K562 (cell line): ENCODE measurements around the gene CBLC. TPM values are rescaled to one million over a fixed set of nuclear protein-coding genes. Genes with fewer than 3 reads are reported as not detected.
A peak's percentile ranks its signal among the peaks of the same experiment; 100 is the strongest.

Experiments used
- ATAC-seq: fragments of 200-7000 bp; cut with Tn5 transposase; 3 replicates; pipeline ENCODE4 v1.9.1; 2020; ENCODE audit warnings: moderate library complexity
- BruUV-seq: library from RNA; stranded (reverse); fragments of 400-500 nt; replicated peaks from 2 replicates; lab custom pipeline; 2021; lab: Mats Ljungman, UMichigan
- CTCF ChIA-PET: fragments of 300-600 bp; formaldehyde crosslinking; extraction: SDS; loops from one replicate; lab custom pipeline; 2021; ENCODE audit warnings: low intra/inter-chr PET ratio; lab: Yijun Ruan, JAX
- POLR2A ChIA-PET: fragments of 300-600, 350-650 bp; sonication (Branson Sonifier 250); formaldehyde crosslinking; extraction: SDS; loops from one replicate; lab custom pipeline; 2021; ENCODE audit warnings: antibody characterized with exemption, inconsistent platforms; lab: Yijun Ruan, JAX
- DNase-seq, 4 experiments: peaks; one replicate each; pipeline versions ENCODE4 v3.0.0 to v3.0.0-alpha.2; 2011 to 2018; ENCODE audit warnings: low spot score in 3 of 4, mixed read lengths in 3 of 4; ENCODE audit errors: extremely low read depth in 1 of 4
- FAIRE-seq: peaks from 2 replicates; lab custom pipeline; 2011; peaks lifted over from hg19 to GRCh38; lab: Jason Lieb, UNC
- H2AFZ ChIP-seq: 2 replicates; pipeline ENCODE4 v1.6.0; 2011; ENCODE audit warnings: low read depth, low read length, control low read depth, inconsistent platforms
- H3K27ac ChIP-seq: fragments of 200-600 bp; 3 replicates; pipeline ENCODE4 v1.8.0; 2011; ENCODE audit warnings: low read depth, mild to moderate bottlenecking, control low read depth, inconsistent platforms, low read length, moderate library complexity, mixed read lengths; ENCODE audit errors: extremely low read depth
- H3K27me3 ChIP-seq, 2 experiments: fragments of 300-600 bp in 1 of 2; 2 replicates in 1 of 2; 3 replicates in 1 of 2; pipeline versions ENCODE4 v1.6.0 to v1.8.0; 2011; ENCODE audit warnings: inconsistent platforms in 2 of 2, low read length in 2 of 2, mild to moderate bottlenecking in 1 of 2, mixed read lengths in 1 of 2, moderate library complexity in 1 of 2; ENCODE audit not compliant: control insufficient read depth in 2 of 2, insufficient read depth in 2 of 2
- H3K36me3 ChIP-seq: fragments of 300-600 bp; 3 replicates; pipeline ENCODE4 v1.8.0; 2011; ENCODE audit warnings: mild to moderate bottlenecking, low read length, inconsistent platforms; ENCODE audit not compliant: control insufficient read depth, insufficient read depth
- H3K4me1 ChIP-seq, 2 experiments: fragments of 200-600 bp in 1 of 2; replicated peaks in 1 of 2; 2 replicates in 1 of 2; 3 replicates in 1 of 2; pipeline versions ENCODE4 v1.5.1 to v1.8.0; 2011; ENCODE audit warnings: inconsistent platforms in 2 of 2, low read length in 2 of 2, mild to moderate bottlenecking in 1 of 2, mixed read lengths in 1 of 2, moderate library complexity in 1 of 2; ENCODE audit not compliant: control insufficient read depth in 2 of 2, insufficient read depth in 2 of 2
- H3K4me2 ChIP-seq: 2 replicates; pipeline ENCODE4 v1.6.1; 2011; ENCODE audit warnings: low read length, control low read depth, inconsistent platforms, mixed read lengths; ENCODE audit not compliant: insufficient read depth
- H3K4me3 ChIP-seq: fragments of 200-600 bp; sonication (generic), shearing (Covaris generic); 2 replicates; pipeline ENCODE4 v1.5.1; 2016; ENCODE audit warnings: control low read depth, inconsistent platforms
- H3K79me2 ChIP-seq: fragments of 200-600 bp; 3 replicates; pipeline ENCODE4 v1.8.0; 2011; ENCODE audit warnings: low read length, inconsistent platforms; ENCODE audit not compliant: control insufficient read depth, insufficient read depth
- H3K9ac ChIP-seq, 2 experiments: 2 replicates each; pipeline versions ENCODE4 v1.6.0 to v1.6.1; 2011; ENCODE audit warnings: low read depth in 2 of 2, low read length in 2 of 2, control low read depth in 1 of 2, inconsistent platforms in 1 of 2, mild to moderate bottlenecking in 1 of 2, mixed read lengths in 1 of 2; ENCODE audit not compliant: insufficient read depth in 1 of 2
- H3K9me1 ChIP-seq: one replicate; pipeline ENCODE4 v1.6.0; 2011; ENCODE audit warnings: inconsistent platforms, mild to moderate bottlenecking, low read length, moderate library complexity; ENCODE audit not compliant: control insufficient read depth, insufficient read depth
- H3K9me3 ChIP-seq: replicated peaks from 2 replicates; pipeline ENCODE4 v1.5.1; 2011; ENCODE audit warnings: low read depth, low read length, inconsistent platforms; ENCODE audit not compliant: control insufficient read depth, insufficient read depth
- H4K20me1 ChIP-seq: replicated peaks from 2 replicates; pipeline ENCODE4 v1.6.1; 2011; ENCODE audit warnings: low read length, inconsistent platforms, mixed read lengths; ENCODE audit not compliant: control insufficient read depth, insufficient read depth
- BACH1 ChIP-seq: fragments of 200-800 bp; sonication (Bioruptor generic); IDR thresholded peaks from 2 replicates; pipeline ENCODE4 v1.6.1; 2016; ENCODE audit warnings: missing genetic modification characterization, missing compliant biosample characterization
- EZH2 ChIP-seq: IDR thresholded peaks from 2 replicates; pipeline ENCODE4 v1.6.1; 2012; ENCODE audit warnings: low read depth, mild to moderate bottlenecking, inconsistent platforms, low read length, borderline replicate concordance
- HNRNPLL ChIP-seq: fragments of 200-400 bp; formaldehyde crosslinking; IDR thresholded peaks from 2 replicates; pipeline ENCODE4 v1.6.1; 2017; ENCODE audit warnings: low read length, low read depth, mild to moderate bottlenecking; ENCODE audit not compliant: poor library complexity, severe bottlenecking
- KAT2B ChIP-seq: IDR thresholded peaks from one replicate; pipeline ENCODE4 v1.6.1; 2012; ENCODE audit warnings: low read depth, mild to moderate bottlenecking, control low read depth, inconsistent platforms, low read length, moderate library complexity
- KDM1A ChIP-seq, 2 experiments: fragments of 450-650 bp; IDR thresholded peaks; 2 replicates each; pipeline ENCODE4 v1.6.1; 2016; ENCODE audit warnings: mild to moderate bottlenecking in 2 of 2
- MEIS2 ChIP-seq: fragments of 450-650 bp; IDR thresholded peaks from 2 replicates; pipeline ENCODE4 v1.6.1; 2014; ENCODE audit warnings: mild to moderate bottlenecking; ENCODE audit not compliant: partially characterized antibody
- NFIX ChIP-seq: fragments of 250-450 bp; sonication (Bioruptor Pico); IDR thresholded peaks from 2 replicates; pipeline ENCODE4 v1.4.0; 2020; ENCODE audit warnings: low read depth, mild to moderate bottlenecking, moderate library complexity
- ZFX ChIP-seq: sonication (generic); formaldehyde crosslinking; IDR thresholded peaks from 2 replicates; pipeline ENCODE4 v1.8.0; 2022; ENCODE audit warnings: mild to moderate bottlenecking, missing genetic modification reagents, moderate library complexity
- ZNF282 ChIP-seq: sonication (generic); formaldehyde crosslinking; IDR thresholded peaks from 2 replicates; pipeline ENCODE4 v1.8.1; 2023; ENCODE audit warnings: missing genetic modification reagents
- WGBS: fragments of 100-300 bp; shearing (Covaris generic); methylation state at CpG from one replicate; pipeline ENCODE4 v1.1.6; 2016; ENCODE audit warnings: low coverage, mixed read lengths; ENCODE audit not compliant: insufficient coverage; ENCODE audit errors: missing lambda C conversion rate; 5-methylcytosine and 5-hydroxymethylcytosine counted together
- in situ Hi-C: fragments of 300-500 bp; cut with MboI; formaldehyde crosslinking; loops from 4 replicates; pipeline ENCODE4 v1.15.0; 2018; ENCODE audit warnings: inconsistent platforms, mixed read lengths
- intact Hi-C: fragments of 100-400 bp; cut with micrococcal nuclease; formaldehyde crosslinking; loops from 2 replicates; pipeline ENCODE4 v1.14.2; 2022
- polyA plus RNA-seq, 8 experiments: library from polyadenylated mRNA; depleted of rRNA in 4 of 8; stranded (reverse) in 5 of 8; unstranded in 3 of 8; fragments of >200 nt; fragmentation: Nextera tagmentation in 2 of 8; fragmentation: Illumina TruSeq in 1 of 8; extraction: Ambion mirVana in 2 of 8; extraction: Trizol in 1 of 8; gene quantifications; 2 replicates each; pipeline versions ENCODE4 v1.2.1 to v1.2.3, GENCODE V29; 2011 to 2014; ENCODE audit warnings: inconsistent platforms in 1 of 8, missing spikeins in 1 of 8
- total RNA-seq, 7 experiments: library from RNA; depleted of rRNA in 6 of 7; stranded (reverse); fragments of >200 nt in 6 of 7; fragmentation: Illumina TruSeq in 2 of 7; extraction: Trizol in 2 of 7; gene quantifications; 2 replicates each; pipeline versions ENCODE4 v1.2.1 to v1.2.3, GENCODE V29; 2011 to 2021; ENCODE audit warnings: low replicate concordance in 1 of 7
- TF ChIP-seq, protein P1 (sequence below), 2 experiments: IDR thresholded peaks in 1 of 2; conservative IDR thresholded peaks in 1 of 2; 2 replicates each; pipeline ENCODE4 v1.6.1; 2016; ENCODE audit warnings: low read depth in 2 of 2, mild to moderate bottlenecking in 1 of 2, missing compliant biosample characterization in 1 of 2, missing genetic modification characterization in 1 of 2, moderate library complexity in 1 of 2
- TF ChIP-seq, protein P2 (sequence below): fragments of 250-450 bp; sonication (Bioruptor Pico); IDR thresholded peaks from 2 replicates; pipeline ENCODE4 v1.8.0; 2022; ENCODE audit warnings: moderate library complexity, mild to moderate bottlenecking, inconsistent platforms
- TF ChIP-seq, protein P3 (sequence below): fragments of 450-650 bp; IDR thresholded peaks from 2 replicates; pipeline ENCODE4 v1.6.1; 2016
- TF ChIP-seq, protein P4 (sequence below): IDR thresholded peaks from 2 replicates; pipeline ENCODE4 v1.6.1; 2016; ENCODE audit warnings: missing genetic modification characterization, missing compliant biosample characterization

The CBLC gene
- total and polyA plus RNA-seq, 9 of the 15 experiments (the other 6 are each of a cell fraction or from before 2014, with no cell fraction given): 0.09 TPM; not detected in 8

DNA sequence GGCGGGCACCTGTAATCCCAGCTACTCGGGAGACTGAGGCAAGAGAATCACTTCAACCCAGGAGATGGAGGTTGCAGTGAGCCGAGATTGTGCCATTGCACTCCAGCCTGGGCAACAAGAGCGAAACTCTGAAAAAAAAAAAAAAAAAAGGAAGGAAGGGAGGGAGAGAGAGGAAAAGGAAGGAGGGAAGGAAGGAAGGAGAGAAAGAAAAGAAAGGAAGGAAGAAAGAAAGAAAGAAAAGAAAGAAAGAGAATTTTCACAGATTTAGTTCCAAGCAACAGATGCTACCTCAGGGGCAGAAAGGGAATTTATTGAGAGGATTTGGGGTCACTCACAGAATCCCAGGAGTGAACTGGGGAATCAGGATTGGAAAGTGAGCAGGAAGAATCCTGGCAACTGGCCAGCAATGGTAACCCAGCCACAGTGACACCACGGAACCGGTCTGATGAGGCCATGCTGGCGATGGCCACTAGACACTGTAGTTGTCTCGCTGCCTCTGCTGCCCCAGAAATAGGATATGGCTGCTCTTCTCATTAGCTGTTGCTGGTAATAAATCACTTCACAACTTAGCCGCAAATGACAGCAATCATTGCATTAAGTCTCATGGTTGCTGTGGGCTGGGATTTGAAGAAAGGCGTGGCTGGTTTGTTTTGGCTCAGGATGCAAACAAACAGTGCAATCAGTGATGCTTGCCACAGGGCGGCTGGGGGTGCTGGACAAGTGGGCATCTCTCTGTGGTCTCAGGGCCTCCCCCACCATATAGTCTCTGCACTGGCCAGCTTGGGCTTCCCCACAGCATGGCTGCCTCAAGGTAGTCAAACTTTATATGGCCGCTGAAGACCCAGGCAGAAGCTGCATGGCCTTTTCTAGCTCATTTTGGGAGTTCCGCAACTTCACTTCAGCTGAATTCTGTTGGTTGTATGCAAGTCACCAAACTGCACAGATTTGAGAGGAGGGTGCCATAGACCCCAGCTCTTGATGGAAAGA, 26.0 kb downstream of the CBLC start:
- FAIRE-seq: no peak
- peak in 1 of 4 experiments; percentile 29 for DNase-seq
- Histone ChIP-seq H3K9me3 (no peaks in the 10 kb centered on the region), H3K9ac (no peak overlapping the region), H3K79me2 (no peaks in the 10 kb centered on the region), H4K20me1 (no peaks in the 10 kb centered on the region), H3K36me3 (no peaks in the 10 kb centered on the region), H3K9me1 (no peaks in the 10 kb centered on the region), H3K4me1 (peaks cover 13 to 20% of the 10 kb centered on the region in 2 experiments; a peak in 4 of 5 replicates), H3K4me2 (no peak overlapping the region), H3K4me3 (no peak overlapping the region), H3K27ac (no peak overlapping the region), H3K27me3 (peaks cover 14 to 38% of the 10 kb centered on the region in 2 experiments; a peak in 4 of 5 replicates), H2AFZ (no peak overlapping the region)
- intact Hi-C loops: no loop called here
- in situ Hi-C loops: no loop called here
- POLR2A ChIA-PET: interaction anchor here (1.1 kb wide), 1 partner anchor 45 kb away, joined by 4 read pairs; no protein-coding TSS in a partner anchor
- no TSS peak for BruUV-seq
- ATAC-seq: no peak
- CTCF ChIA-PET: no interaction called here
- 8% methylated on average over 12 of the region's 13 CpGs for WGBS
- no peak for TF ChIP-seq ZNF282 (CRISPR knock-in tag)
- TF ChIP-seq HNRNPLL: no peak
- TF ChIP-seq, protein P1, sequence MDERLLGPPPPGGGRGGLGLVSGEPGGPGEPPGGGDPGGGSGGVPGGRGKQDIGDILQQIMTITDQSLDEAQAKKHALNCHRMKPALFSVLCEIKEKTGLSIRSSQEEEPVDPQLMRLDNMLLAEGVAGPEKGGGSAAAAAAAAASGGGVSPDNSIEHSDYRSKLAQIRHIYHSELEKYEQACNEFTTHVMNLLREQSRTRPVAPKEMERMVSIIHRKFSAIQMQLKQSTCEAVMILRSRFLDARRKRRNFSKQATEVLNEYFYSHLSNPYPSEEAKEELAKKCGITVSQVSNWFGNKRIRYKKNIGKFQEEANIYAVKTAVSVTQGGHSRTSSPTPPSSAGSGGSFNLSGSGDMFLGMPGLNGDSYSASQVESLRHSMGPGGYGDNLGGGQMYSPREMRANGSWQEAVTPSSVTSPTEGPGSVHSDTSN (CRISPR knock-in tag; IDR thresholded peaks at IDR 0.05; ENCODE audit: low read depth): no peak
- TF ChIP-seq, protein P1 (tag; conservative IDR thresholded peaks at IDR 0.05; ENCODE audit: low read depth): peak; percentile 81; the same call in 1 of the 2 replicates
- peak; percentile 51 to 72; a peak in 3 of 4 replicates for TF ChIP-seq KDM1A (IDR thresholded peaks at IDR 0.05)
- TF ChIP-seq NFIX: peak; percentile 36; the same call in 1 of the 2 replicates
- TF ChIP-seq, protein P2, sequence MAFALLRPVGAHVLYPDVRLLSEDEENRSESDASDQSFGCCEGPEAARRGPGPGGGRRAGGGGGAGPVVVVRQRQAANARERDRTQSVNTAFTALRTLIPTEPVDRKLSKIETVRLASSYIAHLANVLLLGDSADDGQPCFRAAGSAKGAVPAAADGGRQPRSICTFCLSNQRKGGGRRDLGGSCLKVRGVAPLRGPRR (CRISPR knock-in tag): no peak
- no peak for TF ChIP-seq KAT2B
- TF ChIP-seq, protein P3, sequence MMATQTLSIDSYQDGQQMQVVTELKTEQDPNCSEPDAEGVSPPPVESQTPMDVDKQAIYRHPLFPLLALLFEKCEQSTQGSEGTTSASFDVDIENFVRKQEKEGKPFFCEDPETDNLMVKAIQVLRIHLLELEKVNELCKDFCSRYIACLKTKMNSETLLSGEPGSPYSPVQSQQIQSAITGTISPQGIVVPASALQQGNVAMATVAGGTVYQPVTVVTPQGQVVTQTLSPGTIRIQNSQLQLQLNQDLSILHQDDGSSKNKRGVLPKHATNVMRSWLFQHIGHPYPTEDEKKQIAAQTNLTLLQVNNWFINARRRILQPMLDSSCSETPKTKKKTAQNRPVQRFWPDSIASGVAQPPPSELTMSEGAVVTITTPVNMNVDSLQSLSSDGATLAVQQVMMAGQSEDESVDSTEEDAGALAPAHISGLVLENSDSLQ: peak; percentile 90
- TF ChIP-seq, protein P4, sequence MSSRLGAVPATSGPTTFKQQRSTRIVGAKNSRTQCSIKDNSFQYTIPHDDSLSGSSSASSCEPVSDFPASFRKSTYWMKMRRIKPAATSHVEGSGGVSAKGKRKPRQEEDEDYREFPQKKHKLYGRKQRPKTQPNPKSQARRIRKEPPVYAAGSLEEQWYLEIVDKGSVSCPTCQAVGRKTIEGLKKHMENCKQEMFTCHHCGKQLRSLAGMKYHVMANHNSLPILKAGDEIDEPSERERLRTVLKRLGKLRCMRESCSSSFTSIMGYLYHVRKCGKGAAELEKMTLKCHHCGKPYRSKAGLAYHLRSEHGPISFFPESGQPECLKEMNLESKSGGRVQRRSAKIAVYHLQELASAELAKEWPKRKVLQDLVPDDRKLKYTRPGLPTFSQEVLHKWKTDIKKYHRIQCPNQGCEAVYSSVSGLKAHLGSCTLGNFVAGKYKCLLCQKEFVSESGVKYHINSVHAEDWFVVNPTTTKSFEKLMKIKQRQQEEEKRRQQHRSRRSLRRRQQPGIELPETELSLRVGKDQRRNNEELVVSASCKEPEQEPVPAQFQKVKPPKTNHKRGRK (tag): peak; percentile 85
- TF ChIP-seq MEIS2: peak; percentile 93
- TF ChIP-seq ZFX (CRISPR knock-in tag): no peak
- TF ChIP-seq EZH2: no peak
- no peak for TF ChIP-seq BACH1 (tag)
